GM19193 (cell line): ENCODE results near the gene RNF121.
A peak's percentile ranks its signal among the peaks of the same experiment; 100 is the strongest.

ENCODE experiments used
- POLR2A ChIP-seq: IDR thresholded peaks from 4 replicates; pipeline ENCODE4 v1.6.1; 2011; ENCODE audit not compliant: insufficient read depth, insufficient read length; ENCODE audit errors: extremely low read depth

RNF121 gene

DNA sequence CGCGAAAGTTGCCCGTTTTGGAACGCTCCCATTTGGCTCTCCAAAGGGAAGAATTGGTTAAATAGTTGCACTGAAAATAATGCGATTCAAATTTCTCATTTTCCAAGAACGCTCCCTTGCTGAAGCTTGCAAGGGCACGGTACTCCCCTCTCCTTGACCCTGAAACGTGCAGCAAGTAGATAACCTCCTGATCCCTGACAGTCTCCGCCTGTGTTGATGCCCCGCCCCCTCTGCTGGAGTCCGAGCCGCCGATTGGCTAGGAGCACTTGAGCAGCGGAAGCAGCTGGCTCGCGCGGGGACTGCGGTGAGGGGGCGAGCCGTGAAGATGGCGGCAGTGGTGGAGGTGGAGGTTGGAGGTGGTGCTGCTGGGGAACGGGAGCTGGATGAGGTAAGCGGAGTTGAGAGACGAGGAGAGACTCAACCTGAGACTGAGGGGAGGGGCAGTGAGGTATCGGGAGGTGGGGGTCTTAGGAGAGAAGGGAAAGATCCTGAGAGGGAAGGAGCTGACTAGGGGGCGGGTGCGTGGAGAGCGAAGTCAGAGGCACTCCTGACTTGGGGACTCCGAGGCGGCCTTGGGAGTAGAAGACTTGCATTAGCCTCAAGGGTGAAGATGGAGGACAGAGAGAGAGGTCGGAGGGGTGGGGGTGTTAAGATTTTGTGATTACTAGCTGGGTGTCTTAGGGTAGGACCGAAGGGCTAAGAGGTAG is at the start of gene RNF121:
Gene RNF121 (plus strand): TSS at position 310 of the 707 bp plus-strand sequence. CDS start 16 bp downstream, at position 326.
- peak; percentile 85 for TF ChIP-seq POLR2A

DNA sequence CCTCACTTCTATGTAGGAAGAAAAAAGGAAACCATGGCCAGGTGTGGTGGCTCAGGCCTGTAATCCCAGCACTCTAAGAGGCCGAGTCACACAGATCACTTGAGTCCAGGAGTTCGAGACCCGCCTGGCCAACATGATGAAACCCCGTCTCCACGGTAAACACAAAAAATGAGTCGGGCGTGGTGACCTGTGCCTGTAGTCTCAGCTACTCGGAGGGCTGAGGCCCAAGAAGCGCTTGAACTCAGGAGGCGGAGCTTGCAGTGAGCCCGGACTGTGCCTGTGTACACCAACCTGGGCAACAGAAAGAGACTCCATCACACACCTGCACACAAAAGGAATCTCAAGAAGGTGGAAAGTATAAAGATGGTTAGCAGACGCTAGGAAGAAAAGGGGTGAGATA is 32.9 kb upstream of the RNF121 start:
- no peak for TF ChIP-seq POLR2A

DNA sequence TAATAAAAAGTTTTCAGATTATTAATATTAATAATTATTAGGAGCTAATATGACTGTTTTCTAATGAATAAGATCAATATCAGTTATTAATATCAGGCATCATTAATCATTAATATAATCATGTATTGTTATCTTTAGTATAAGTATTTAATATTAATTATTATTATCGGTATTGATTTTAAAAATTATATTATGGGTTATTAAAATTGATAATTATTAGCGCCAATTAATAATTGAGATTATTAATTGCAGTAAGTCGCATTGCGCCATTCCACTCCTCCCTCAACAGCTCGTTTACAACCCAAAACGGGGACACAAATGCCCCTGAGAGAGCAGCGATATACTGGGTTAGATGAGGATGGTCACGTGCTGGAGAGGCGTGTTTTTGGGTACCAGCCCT is 20.6 kb upstream of the RNF121 start:
- TF ChIP-seq POLR2A, result no peak

DNA sequence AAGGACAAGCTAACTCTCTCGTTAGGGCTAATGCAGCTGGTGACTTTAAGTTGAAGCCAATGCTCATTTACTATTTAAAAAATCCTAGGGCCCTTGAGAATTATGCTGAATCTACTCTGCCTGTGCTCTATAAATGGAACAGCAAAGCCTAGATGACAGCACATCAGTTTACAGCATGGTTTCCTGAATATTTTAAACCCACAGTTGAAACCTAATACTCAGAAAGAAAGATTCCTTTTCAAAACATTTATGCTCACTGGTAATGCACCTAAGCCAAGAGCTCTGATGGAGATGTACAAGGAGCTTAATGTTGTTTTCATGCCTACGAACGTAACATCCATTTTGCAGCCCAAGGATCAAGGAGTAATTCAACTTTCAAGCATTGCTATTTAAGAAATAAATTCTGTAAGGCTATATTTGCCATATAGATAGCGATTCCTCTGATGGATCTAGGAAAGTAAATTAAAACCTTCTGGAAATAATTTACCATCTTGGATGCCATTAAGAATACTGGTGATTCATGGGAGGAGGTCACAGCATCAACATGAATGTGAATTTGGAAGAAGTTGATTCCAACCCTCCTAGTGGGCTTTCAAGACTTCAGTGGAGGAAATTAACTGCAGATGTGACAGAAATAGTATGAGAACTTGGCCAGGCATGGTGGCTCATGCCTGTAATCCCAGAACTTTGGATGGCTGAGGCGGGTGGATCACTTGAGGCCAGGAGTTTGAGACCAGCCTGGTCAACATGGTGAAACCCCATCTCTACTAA is 14.9 kb upstream of the RNF121 start:
- no peak for TF ChIP-seq POLR2A

DNA sequence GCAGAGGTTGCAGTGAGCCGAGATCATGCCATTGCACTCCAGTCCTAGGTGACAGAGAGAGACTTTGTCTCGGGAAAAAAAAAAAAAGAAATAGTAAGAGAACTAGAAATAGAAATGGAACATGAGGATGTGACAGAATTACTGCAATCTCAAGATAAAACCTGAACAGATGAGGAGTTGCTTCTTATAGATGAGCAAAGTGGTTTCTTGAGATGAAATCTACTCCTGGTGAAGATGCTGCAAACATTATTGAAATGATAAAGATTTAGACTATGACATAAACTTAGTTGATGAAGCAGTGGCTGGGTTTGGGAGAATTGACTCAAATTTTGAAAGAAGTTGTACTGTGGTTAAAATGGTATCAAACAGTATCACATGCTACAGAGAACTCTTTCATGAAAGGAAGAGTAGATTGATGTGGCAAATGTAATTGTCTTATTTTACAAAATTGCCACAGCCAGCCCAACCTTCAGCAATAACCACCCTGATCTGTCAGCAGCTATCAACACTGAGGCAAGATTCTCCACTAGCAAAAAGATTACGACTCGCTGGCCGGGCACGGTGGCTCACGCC is 14.1 kb upstream of the RNF121 start:
- TF ChIP-seq POLR2A, result no peak

DNA sequence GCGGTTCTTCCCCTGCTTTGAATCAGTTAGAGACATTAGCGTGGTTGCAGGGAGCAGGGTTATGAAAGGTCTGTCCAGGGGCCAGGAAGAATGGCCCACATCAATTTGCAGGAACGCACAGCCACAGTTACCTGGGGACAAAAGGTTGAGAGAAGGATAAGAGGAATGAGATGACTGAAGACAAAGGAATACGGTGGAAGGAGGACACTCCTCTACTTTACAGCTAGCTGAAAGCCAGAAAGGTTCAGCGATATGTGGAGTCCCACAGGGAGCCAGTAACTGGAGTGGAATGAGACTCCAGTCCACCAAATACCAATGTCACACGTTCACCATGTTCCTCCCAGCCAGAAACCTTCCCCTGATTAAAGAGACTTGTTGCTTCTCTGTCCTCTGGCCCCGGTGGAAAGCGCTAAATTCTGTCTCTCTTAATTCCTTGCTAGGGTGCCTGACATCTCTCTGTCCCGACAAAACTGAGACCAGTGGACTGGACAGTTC is 11.2 kb upstream of the RNF121 start:
- no peak for TF ChIP-seq POLR2A

DNA sequence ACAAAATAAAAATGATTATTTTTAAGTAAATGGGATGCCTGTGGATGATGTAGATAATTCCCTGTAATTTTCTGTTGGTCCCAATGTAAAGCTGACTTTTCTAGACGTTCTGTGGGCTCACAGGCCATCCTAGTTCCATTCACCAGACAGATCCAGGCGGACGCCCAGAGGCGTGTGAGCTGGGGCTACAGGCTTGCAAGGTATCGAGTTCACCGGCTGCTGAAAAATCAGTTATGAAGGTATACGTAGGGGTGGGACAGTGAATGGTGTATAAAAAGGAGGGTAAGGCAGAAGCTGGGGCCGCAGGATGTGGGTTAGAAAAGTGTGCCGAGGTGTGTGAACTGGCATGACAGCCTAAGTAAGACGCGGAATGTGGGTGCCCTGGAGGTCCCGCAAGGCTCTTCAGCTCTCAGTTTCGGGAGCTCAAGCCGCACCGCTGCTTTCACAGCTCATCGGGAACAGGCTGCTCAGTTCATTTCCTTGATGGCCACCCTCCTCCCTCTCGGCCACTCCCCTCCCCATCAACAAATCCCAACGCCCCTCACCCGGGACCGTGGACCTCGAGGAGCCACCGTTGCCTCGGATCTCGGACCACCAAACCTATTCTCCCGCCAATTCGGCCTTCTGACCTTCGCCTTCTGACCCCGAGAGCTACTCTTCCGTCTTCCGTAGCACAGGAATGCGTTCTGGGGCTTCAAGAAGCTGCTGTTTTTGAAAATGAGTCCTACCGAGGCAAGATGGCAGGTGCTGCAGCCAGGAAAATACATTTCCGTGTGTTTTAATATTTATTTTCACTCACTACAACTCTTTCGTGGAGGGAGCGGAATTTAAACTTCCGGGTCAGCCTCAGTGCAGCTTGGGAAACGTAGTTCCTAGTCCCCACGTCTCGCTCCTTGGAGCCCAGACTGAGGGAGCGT is 768 bp upstream of the RNF121 start, which contains the start of gene XNDC1N:
Gene XNDC1N (minus strand): TSS at position 775 of the 917 bp plus-strand sequence. CDS start 5,241 bp downstream, outside the sequence.
- TF ChIP-seq POLR2A, result peak; percentile 66

DNA sequence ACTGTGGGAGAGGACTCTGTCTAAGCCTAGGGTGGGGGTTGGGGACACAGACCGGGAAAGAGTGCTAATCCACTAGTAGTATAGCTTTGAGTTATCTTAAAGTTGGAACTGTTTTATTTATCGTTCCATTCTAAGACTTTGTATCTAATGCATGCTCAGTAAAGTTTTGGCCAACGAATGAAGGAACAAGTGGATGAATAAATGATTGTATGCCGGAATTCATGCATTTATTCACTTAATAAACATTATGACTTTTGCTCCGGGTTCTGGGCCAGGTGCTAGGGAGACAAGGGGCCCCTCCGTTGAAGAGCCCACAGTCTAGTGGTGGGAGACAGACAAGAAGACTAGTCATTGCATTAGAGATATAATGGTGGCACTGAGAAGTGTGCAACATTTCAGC is 645 bp downstream of the RNF121 start:
- TF ChIP-seq POLR2A, result no peak

DNA sequence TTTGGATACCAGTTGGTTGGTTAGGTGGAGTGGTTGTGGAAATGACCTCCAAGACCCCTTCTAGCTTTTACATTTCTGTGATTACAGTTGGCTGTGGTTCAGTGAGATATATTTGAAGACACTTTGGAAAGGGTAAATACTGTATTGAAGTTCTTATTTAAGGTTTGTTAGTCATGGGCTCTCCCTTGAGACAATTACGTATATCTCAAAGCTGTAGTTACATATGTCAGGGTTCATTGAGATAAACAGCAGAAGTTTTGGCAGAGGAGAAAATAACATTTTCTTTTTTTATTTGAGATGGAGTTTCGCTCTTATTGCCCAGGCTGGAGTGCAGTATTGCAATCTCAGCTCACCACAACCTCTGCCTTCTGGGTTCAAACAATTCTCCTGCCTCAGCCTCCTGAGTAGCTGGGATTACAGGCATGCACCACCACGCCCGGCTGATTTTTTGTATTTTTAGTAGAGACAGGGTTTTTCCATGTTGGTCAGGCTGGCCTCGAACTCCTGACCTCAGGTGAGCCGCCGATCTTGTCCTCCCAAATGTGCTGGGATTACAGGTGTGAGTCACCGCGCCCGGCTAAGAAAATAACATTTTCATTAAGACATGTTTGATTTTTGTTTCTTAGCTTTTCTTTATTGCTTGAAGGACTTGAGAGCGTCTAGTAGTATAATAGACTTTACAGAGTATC is 1.9 kb downstream of the RNF121 start:
- TF ChIP-seq POLR2A, result no peak

DNA sequence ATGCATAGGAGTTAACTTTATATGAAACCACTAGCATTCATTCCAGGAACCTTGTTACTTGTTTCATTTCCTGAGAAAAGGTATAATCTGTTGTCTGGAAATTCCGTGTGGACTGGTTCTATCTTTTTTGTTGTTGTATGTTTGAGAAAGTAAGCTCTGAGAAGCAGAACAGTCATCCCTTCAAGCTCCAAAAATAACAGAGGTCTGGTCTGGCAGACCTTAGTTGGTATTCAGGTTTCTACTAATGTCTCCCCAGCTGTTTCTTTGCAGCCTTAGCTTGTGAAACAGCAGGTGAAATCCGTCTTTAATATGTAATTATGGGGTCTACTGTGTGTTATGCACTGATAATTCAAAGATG is 2.4 kb downstream of the RNF121 start:
- TF ChIP-seq POLR2A, result no peak

DNA sequence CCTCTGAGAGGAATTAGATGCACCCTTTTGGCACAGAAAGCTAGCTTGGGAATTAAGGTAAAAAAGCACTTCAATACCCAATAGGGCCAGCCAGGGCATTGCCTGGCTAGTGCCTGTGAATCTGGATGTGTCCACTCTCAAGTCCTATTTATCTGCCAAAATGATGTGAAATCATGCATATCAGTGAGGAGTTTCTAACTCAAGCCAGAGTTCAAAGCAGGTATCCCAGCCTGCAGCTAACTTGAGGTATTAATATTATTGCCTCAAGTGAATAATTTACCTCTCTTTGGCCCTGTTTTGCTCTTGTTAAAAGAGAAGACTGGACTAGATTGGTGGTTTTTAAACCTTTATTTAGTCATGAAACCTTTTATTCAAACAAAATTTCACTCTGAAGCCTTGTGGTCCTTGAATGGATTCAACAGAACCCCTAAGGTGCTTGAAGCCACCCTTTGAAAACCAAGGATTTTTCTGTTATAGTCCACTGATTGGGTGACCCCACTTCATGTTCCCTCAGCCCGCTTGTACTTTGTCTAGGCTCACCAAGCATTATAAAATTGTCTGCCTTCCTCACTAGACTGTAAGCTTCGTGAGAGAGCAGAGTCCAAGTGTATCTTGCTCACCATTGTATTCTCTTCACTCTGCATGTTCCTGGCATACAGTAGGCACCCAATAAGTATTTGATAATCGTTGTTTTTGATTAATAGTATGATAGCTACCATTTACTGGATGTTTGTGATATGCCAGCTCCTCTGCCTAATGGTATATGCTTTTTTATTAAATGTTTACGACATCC is 4.5 kb downstream of the RNF121 start:
- no peak for TF ChIP-seq POLR2A

DNA sequence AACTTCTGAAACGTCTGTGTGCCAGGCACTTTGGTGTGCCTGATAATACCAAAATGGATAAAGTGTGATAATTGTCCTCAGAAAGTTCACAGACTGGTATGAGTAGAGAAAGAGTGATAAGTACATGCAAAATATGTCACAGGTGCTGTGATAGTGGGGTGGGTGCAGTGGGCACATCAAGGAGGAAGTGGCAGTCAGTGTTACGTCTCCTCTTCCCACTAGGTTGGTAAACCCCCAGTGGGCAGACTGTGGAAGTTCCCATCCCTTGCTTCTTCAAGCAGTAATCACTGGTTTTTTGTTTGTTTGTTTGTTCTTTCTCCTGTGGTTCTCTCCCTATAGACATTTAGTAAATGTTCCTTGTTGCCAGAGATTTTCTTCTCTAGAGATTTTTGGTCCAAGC is 5.4 kb downstream of the RNF121 start:
- no peak for TF ChIP-seq POLR2A

DNA sequence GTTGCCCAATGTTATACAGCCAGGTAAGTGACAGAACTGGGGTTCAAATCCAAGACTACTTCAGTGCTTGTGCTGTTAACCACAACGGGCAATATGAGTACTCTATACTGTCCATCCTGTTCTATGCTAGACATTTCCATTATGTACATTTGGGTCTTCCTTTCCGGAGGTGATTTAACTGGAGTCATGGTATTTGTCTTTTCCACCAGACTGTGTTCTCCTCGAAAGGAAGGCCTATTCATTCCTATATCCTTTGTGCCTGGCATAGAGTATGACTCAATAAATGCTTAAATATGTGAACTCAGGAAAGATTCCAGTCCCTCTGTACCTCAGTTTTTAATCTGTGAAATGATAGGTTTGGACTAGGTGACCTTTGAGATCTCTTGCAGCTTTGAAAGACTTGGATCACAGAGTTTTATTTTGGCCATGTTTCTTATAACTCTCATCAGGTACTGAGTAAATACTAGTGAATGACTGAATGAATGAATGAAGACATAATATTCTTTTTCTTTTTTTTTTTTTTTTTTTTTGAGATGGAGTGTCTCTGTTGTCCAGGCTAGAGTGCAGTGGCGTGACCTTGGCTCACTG is 6.6 kb downstream of the RNF121 start:
- no peak for TF ChIP-seq POLR2A
